ENCODE results near the gene NCSTN. TPM values are rescaled to one million over a fixed set of nuclear protein-coding genes. Genes with fewer than 3 reads are reported as not detected.
A peak's percentile ranks its signal among the peaks of the same experiment; 100 is the strongest.

The NCSTN gene
- total and polyA plus RNA-seq, 5 donors, result 60.7 to 84.3 (median 69.3) TPM

DNA sequence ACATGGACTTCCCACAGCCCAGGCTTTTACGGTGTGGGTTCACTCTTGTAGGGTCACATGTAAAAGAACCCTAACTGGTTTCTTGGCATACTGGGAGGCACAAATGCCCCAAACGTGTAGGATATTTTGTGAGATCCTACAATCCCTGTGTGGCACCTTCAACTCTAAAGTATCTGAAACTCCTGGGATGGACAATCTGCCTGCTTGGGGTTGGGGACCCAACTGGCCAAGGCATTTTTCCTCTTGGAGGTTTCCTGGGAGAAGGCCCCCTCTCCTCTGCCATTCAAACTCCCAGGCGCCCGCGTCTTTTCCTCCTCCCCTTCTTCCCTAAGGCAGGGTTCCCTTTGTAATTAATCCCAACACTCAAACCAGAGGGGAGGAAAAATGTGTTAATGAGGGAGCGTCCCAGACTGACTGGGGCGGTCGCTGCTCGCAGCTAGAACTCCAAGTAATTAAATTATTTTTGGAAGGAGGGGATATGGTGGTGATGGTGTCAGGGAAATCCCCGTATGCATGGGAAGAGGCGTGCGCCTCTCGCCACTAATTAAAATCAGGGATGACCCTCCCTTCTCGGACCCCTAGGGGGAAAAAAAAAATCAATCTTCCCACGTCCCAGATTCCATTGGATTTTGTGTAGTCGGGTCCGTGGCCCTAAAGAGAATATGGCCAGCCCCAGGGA, 56.5 kb downstream of the NCSTN start:
- intact Hi-C loops (cut with DNase I), result no loop called here
- peak overlapping the region; percentile 97 for H3K4me3 ChIP-seq (ENCODE audit: low read length)
- H3K9me3 ChIP-seq (ENCODE audit: control insufficient read depth, low read length), result no peaks in the 10 kb centered on the region
- H3K27me3 ChIP-seq (ENCODE audit: control insufficient read depth, insufficient read depth), result no peaks in the 10 kb centered on the region
- peaks cover 18% of the 10 kb centered on the region for H3K4me1 ChIP-seq (ENCODE audit: control insufficient read depth, insufficient read depth, low read length)
- no peak overlapping the region for H3K27ac ChIP-seq (ENCODE audit: low read length)
- peak; percentile 4 to 6 for ATAC-seq
- DNase-seq, result peak in 1 of 3 donors; percentile 65
- WGBS, result 31% methylated on average over 17 of the region's 17 CpGs

DNA sequence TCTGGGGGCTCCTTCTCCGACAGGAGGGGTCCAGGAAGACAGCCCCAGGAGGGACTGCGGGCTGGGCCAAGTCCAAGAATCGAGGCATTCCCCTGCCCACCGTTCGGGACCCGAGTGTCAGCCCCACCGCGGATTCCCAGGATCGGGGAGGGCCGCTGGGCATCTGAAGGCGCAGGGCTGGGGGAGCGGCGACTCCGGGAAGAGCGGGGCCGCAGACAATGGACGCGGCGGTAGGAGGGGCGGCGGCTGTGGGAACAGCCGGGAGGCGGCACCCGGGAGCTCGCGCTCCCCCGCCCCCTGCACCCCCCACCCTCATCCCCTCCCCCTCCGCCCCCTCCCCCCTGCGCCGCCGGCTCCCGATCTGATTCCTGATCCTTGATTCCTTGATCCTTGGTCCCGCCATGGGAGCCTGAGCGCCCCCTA, 57.1 kb downstream of the NCSTN start, which contains the start of gene VANGL2:
TSS of gene VANGL2 (plus strand) at position 342 of the 423 bp plus-strand sequence. CDS start 15,274 bp downstream, outside the sequence.
- Histone ChIP-seq H3K4me1 (ENCODE audit: control insufficient read depth, insufficient read depth, low read length) (peaks cover 18% of the 10 kb centered on the region), H3K9me3 (ENCODE audit: control insufficient read depth, low read length) (no peaks in the 10 kb centered on the region), H3K27ac (ENCODE audit: low read length) (no peak within 1 kb of the TSS), H3K27me3 (ENCODE audit: control insufficient read depth, insufficient read depth) (no peaks in the 10 kb centered on the region), H3K4me3 (ENCODE audit: low read length) (peak within 1 kb of the TSS; percentile 97)
- peak; percentile 87 to 95 (median 95) for DNase-seq
- WGBS, result under 1% methylated on average over 34 of the region's 34 CpGs
- intact Hi-C loops (cut with DNase I), result no loop called here
- peak; percentile 79 to 81 for ATAC-seq

DNA sequence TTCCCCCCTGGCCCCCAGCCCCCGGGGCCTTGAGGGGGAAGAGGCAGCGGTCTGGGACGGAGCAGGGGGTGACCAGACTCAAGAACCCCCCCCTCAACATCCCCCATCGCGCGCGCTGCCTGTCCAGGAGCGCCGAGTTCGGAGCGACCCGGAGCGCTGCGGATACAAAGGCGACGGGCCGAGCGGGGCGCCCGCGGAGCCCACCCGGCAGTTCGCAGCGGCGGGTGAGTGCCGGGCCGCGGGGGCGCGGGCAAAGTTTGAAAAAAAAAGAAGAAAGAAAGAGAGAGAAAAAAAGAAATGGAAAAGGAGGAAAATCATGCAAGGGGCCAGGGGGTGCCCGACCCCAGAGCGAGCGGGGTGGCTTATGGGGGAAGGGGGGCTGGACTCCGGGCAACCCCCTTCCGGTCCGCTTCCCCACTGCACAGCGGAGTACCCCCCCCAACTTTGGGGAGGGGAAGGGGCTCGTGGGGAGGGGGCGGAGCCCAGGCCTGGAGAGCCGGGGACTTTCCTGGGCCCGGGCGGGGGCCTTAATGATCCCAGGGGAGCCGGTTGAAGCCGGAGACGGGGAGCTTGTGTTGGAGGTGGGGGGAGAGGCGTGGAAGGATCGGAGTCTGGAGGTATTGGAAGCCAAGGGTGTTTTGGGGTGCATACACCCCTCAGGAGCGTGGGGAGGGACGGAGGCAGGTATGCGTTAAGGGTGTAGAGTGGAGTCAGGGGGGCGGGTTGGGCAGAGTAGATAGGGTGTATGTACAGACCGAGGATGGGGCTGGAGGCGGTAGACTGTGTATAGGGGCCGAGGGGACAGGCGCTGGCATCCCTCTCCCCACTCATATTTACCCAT, 57.7 kb downstream of the NCSTN start:
- 2% methylated on average over 55 of the region's 55 CpGs for WGBS
- Histone ChIP-seq H3K4me3 (ENCODE audit: low read length) (peak overlapping the region; percentile 97), H3K27me3 (ENCODE audit: control insufficient read depth, insufficient read depth) (no peaks in the 10 kb centered on the region), H3K9me3 (ENCODE audit: control insufficient read depth, low read length) (no peaks in the 10 kb centered on the region), H3K4me1 (ENCODE audit: control insufficient read depth, insufficient read depth, low read length) (peaks cover 18% of the 10 kb centered on the region), H3K27ac (ENCODE audit: low read length) (no peak overlapping the region)
- DNase-seq, result peak in 2 of 3 donors; percentile 39 to 73
- ATAC-seq, result peak; percentile 51 to 52
- intact Hi-C loops (cut with DNase I), result no loop called here

DNA sequence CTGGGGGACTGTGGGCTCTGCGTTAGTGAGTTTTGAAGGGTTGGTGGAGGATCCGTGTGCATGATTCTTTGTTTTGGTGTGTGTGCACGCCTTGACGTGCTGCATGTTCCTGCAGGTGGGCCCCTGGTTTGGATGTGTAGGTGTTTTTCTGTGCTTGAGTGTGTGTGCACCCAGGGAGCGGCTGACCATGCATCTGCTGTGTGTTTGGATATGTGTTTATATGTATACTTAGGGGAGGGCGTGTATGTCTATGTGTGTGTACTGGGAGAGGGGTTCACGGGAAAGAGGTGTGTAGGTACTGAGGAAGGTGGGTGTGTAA, 58.3 kb downstream of the NCSTN start:
- Histone ChIP-seq H3K27me3 (ENCODE audit: control insufficient read depth, insufficient read depth) (no peaks in the 10 kb centered on the region), H3K4me3 (ENCODE audit: low read length) (peak overlapping the region; percentile 97), H3K9me3 (ENCODE audit: control insufficient read depth, low read length) (no peaks in the 10 kb centered on the region), H3K27ac (ENCODE audit: low read length) (no peak overlapping the region), H3K4me1 (ENCODE audit: control insufficient read depth, insufficient read depth, low read length) (peaks cover 18% of the 10 kb centered on the region)
- intact Hi-C loops (cut with DNase I), result no loop called here
- DNase-seq (no peak), ATAC-seq (peak in 1 of 2 donors; percentile 2)
- 44% methylated on average over 7 of the region's 7 CpGs for WGBS

DNA sequence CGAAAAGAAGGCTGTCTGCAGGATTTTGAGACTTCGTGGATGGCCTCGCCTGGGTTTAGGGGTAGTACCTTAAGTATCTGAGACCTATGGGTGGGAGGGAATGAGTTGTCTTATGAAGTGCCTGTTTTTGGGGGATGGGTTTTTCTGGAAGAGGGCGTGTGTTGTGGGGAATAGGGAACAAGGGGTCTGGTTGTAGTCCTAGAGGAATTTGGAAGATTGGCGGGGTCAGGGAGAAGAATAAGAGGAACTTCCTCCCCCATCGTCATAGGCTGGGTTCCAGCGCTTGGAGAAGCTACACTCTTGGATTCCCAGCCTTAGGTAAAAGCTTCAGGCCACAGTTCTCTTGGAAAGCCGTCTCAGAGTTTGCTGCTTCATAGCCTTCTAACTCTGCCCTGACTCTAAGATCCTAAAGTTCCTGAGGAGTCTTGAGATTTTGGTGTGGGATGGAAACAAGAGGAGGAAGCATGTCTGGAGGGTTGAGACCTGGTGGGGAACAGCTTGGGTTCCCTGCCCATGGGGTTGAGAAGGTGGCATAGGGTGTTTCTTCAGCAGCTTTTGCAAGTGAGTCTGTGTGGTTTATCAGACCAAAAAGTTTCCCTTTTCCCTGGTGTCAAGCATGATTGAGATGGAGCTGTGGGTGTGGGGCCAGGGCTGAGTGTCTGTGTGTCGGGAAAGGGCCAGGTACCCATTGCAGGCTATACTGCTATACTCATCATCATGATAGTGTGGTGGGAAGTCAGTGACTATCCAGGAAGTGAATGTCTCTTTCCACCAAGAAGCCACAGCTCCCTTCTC, 59.0 kb downstream of the NCSTN start:
- Histone ChIP-seq H3K4me3 (ENCODE audit: low read length) (no peak overlapping the region), H3K27me3 (ENCODE audit: control insufficient read depth, insufficient read depth) (no peaks in the 10 kb centered on the region), H3K9me3 (ENCODE audit: control insufficient read depth, low read length) (no peaks in the 10 kb centered on the region), H3K4me1 (ENCODE audit: control insufficient read depth, insufficient read depth, low read length) (peaks cover 18% of the 10 kb centered on the region), H3K27ac (ENCODE audit: low read length) (peak overlapping the region; percentile 17)
- ATAC-seq (no peak), DNase-seq (no peak)
- intact Hi-C loops (cut with DNase I), result no loop called here
- 44% methylated on average over 9 of the region's 9 CpGs for WGBS

DNA sequence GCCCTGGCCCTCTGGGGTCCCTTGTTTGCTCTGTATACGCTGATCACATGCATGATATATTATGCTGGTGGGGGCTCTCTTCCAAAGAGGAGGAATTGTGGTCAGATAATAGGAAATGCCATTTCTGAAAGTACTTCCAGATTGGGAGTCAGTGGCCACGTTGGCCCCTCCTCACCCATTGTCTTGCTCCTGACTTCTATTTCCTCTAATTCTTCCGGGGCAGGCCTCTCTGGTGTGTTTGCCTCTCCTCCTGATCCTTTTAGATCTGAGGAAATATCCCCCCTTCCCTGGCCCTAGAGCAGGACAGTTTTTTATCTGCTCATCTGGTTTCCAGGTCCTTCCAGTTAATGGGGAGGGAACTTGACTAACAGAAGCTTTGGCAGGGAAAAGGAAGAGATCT, 60.1 kb downstream of the NCSTN start:
- H3K4me3 ChIP-seq (ENCODE audit: low read length), result no peak overlapping the region
- peak in 1 of 2 donors; percentile 7 for ATAC-seq
- H3K27ac ChIP-seq (ENCODE audit: low read length), result no peak overlapping the region
- H3K9me3 ChIP-seq (ENCODE audit: control insufficient read depth, low read length), result no peaks in the 10 kb centered on the region
- no peak for DNase-seq
- peaks cover 18% of the 10 kb centered on the region for H3K4me1 ChIP-seq (ENCODE audit: control insufficient read depth, insufficient read depth, low read length)
- 58% methylated on average over 3 of the region's 3 CpGs for whole genome bisulfite sequencing
- H3K27me3 ChIP-seq (ENCODE audit: control insufficient read depth, insufficient read depth), result no peaks in the 10 kb centered on the region
- intact Hi-C loops (cut with DNase I), result no loop called here

DNA sequence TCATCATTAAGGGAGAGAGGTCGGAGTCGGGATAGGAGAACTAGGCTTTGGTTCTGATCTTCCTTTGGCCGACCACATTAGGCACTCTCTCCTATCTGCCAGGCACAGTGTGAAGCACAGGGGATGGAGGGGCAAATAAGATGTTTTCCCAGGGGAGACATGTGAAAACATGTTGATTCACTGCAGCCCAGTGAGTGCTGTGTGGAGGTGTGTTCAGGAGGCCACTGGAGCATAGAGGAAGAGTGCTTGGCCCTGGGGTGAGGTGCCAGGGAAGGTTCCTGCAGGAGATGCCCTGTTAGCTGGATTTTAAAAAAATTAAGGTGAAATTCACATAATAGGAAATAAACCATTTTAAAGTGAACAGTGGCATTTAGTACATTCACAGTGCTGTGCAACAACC, 60.9 kb downstream of the NCSTN start:
- DNase-seq, result no peak
- Histone ChIP-seq H3K4me3 (ENCODE audit: low read length) (no peak overlapping the region), H3K9me3 (ENCODE audit: control insufficient read depth, low read length) (no peaks in the 10 kb centered on the region), H3K27ac (ENCODE audit: low read length) (no peak overlapping the region), H3K27me3 (ENCODE audit: control insufficient read depth, insufficient read depth) (no peaks in the 10 kb centered on the region), H3K4me1 (ENCODE audit: control insufficient read depth, insufficient read depth, low read length) (peaks cover 19% of the 10 kb centered on the region)
- no peak for ATAC-seq
- WGBS, result 96% methylated on average over 3 of the region's 3 CpGs
- intact Hi-C loops (cut with DNase I), result no loop called here

DNA sequence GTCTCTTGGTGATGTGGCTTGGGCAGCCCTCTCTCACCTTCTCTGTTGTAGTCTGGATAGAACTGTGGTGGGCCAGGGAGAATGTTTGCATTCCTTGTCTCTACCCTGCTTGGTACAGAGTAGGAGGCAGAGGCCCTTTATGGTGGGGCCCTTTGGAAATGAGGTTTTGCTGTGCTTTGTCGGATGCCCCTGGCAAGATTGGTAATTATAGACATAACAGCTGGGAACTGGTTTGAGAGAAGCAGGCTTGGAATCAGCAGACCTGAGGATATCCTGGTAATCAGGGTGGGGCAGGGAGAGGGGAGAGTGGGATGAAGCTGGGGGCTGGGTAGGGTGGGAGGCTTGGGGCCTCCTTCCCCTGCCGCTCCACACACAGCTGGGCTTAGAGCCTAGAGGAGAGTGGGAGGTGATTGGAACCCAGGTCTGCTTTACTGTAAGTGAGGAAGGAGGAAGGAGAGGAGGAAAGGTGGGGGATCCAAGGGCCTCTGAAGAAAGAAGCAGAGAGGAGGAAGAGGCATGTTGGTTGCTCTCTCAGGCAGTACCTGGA, 62.2 kb downstream of the NCSTN start:
- Histone ChIP-seq H3K4me3 (ENCODE audit: low read length) (no peak overlapping the region), H3K4me1 (ENCODE audit: control insufficient read depth, insufficient read depth, low read length) (peaks cover 19% of the 10 kb centered on the region), H3K27me3 (ENCODE audit: control insufficient read depth, insufficient read depth) (no peaks in the 10 kb centered on the region), H3K9me3 (ENCODE audit: control insufficient read depth, low read length) (no peaks in the 10 kb centered on the region), H3K27ac (ENCODE audit: low read length) (no peak overlapping the region)
- DNase-seq, result no peak
- intact Hi-C loops (cut with DNase I), result no loop called here
- ATAC-seq, result no peak
- WGBS, result 63% methylated on average over 2 of the region's 2 CpGs

DNA sequence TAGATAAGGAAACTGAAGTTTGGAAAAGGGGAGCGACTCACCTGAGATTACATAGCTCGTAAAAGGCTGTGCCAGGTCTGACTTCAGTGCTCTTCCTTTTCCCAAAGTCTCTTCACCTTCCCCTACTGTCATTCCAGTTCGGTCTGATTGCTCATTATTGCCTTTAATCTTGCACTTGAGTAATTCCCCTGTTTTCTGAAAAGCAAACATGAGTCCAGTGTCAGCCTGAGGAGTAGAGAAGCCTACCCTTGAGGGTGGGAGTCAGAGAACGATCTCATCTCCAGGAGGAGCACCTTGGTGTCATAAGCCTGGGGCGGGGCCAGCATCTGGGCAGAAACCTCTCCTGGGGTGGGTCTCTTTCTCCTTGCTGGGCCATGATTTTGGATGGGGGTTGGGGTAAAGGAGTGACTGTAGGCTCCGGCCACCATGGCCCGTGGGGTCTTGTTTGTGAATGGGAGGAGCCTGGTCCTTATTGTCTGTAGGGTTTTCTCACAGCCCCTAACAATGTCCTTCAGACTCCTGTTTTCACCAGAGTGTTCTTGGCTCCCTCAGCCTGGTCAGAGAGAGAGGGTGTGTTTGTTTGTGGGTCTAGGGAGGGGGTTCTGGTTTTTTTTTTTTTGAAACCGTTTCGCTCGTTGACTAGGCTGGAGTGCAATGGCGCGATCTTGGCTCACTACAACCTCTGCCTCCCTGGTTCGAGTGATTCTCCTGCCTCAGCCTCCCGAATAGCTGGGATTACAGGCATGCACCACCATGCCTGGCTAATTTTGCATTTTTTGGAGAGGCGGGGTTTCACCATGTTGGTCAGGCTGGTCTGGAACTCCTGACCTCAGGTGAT, 63.2 kb downstream of the NCSTN start:
- no peak for DNase-seq
- Histone ChIP-seq H3K27ac (ENCODE audit: low read length) (no peak overlapping the region), H3K4me3 (ENCODE audit: low read length) (no peak overlapping the region), H3K4me1 (ENCODE audit: control insufficient read depth, insufficient read depth, low read length) (peaks cover 23% of the 10 kb centered on the region), H3K27me3 (ENCODE audit: control insufficient read depth, insufficient read depth) (no peaks in the 10 kb centered on the region), H3K9me3 (ENCODE audit: control insufficient read depth, low read length) (no peaks in the 10 kb centered on the region)
- intact Hi-C loops (cut with DNase I), result no loop called here
- ATAC-seq, result no peak
- 91% methylated on average over 15 of the region's 15 CpGs for WGBS
